ENCODE data around the gene GRIN3B.

DNA sequence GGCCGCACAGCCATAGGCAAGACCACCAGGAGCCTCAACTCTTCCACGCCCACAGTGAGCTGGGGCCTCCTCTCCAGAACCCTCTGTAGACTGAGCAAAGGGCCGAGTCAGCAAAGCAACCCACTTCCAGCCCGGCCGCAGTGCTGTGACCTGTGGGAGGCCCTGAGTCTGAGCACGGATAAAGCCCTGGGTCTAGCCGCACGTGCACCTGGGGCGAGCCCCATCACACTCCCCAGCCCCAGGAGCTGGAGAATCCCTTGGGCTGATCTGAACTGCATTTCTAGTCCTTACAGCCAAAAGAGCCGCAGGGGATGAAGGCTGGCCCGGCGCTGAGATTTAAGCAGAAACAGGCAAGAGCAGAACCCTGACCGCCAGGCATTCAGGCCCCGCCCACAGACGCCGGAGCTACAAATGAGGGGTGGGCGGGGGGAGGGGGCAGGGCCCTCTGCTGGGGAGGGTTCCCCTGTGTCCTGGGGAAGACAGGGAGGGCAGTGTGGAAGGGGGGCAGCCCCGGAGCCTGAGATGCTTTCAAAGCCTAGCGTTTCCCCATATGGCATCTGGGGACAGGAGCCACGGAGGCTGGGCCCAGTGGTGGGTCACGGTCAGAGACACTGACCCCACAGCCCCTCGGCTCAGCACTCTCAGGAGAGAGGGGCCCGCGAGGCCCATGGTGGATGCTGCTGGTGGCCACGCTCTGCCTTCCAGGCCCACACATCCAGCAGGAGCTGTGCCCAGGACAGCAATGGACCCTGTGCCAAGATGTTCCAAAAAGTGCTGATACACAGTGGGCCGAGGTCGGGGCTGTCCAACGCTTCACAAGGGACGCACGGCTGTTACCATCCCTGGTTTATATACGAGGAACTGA, 15.8 kb downstream of the GRIN3B start:
- no peak for TF ChIP-seq EZH2 (IDR thresholded peaks at IDR 0.05; ENCODE audit: insufficient read depth, poor library complexity, severe bottlenecking)
- TF ChIP-seq EZH2phosphoT487 (IDR thresholded peaks at IDR 0.05; ENCODE audit: insufficient read depth, low read depth): no peak
